ENCODE measurements around the gene NRXN3.

GRCh38 chr14:78329371-78329770 is 159.2 kb downstream of the NRXN3 start:
- TF ChIP-seq CTCF (conservative IDR thresholded peaks at IDR 0.05; ENCODE audit: low read depth in 2 of 2) = no peak
- TF ChIP-seq EZH2 (IDR thresholded peaks at IDR 0.05; ENCODE audit: low read depth, unreplicated experiment) = no peak
- no peak for TF ChIP-seq ZNF114 (CRISPR knock-in tag; IDR thresholded peaks at IDR 0.05)
- TF ChIP-seq EZH2phosphoT487 (IDR thresholded peaks at IDR 0.05; ENCODE audit: unreplicated experiment) = no peak
- no peak for TF ChIP-seq POLR2AphosphoS5 (IDR thresholded peaks at IDR 0.05; ENCODE audit: low read depth)
- TF ChIP-seq CREB1 (CRISPR knock-in tag; IDR thresholded peaks at IDR 0.05; ENCODE audit: low read depth) = no peak
- TF ChIP-seq REST (IDR thresholded peaks at IDR 0.05; ENCODE audit: unreplicated experiment) = no peak
- TF ChIP-seq JUNB (IDR thresholded peaks at IDR 0.05; ENCODE audit: unreplicated experiment) = no peak
- no peak for TF ChIP-seq NANOG (IDR thresholded peaks at IDR 0.05; ENCODE audit: borderline replicate concordance)
- no peak for TF ChIP-seq ZNF331 (CRISPR knock-in tag; IDR thresholded peaks at IDR 0.05; ENCODE audit: low read depth)

Measured in GM23338 (cell line).